ENCODE results near the gene STRIP1. TPM values are rescaled to one million over a fixed set of nuclear protein-coding genes. Genes with fewer than 3 reads are reported as not detected.

The STRIP1 gene
- total and polyA plus RNA-seq, 2 of the 8 experiments (the other 6 are each of a cell fraction or from before 2014, with no cell fraction given): 21.3 to 45.6 TPM

- TF ChIP-seq KDM1A (IDR thresholded peaks at IDR 0.05; ENCODE audit: borderline replicate concordance, low read length): no peak
- no peak for TF ChIP-seq YY1 (IDR thresholded peaks at IDR 0.05; ENCODE audit: low read depth, low read length)
- no peak for TF ChIP-seq SUZ12 (IDR thresholded peaks at IDR 0.05; ENCODE audit: low read length)
- no peak for TF ChIP-seq SRF (IDR thresholded peaks at IDR 0.05; ENCODE audit: low read depth, low read length)
- TF ChIP-seq SP4 (IDR thresholded peaks at IDR 0.05; ENCODE audit: low read length): no peak
- no peak for TF ChIP-seq GTF2F1 (IDR thresholded peaks at IDR 0.05; ENCODE audit: borderline replicate concordance, low read depth, low read length)
- no peak for TF ChIP-seq MAX (IDR thresholded peaks at IDR 0.05)
- no peak for TF ChIP-seq SIX5 (IDR thresholded peaks at IDR 0.05; ENCODE audit: low read depth, low read length)
Observed at GRCh38 chr1:110011527-110012041, 22.8 kb upstream of the STRIP1 start (continued).
